OCI-M2 (cell line): Measurements from ENCODE around the gene GOSR1.
"Not testable (repeated sequence)": the region's sequence is repeated elsewhere in the genome, so short reads cannot be mapped to it uniquely, and the experiment has no call there.

Source experiments
- DNase-seq: peaks from one replicate; lab custom pipeline; 2025; ENCODE audit not compliant: unreplicated experiment; lab: John Stamatoyannopoulos, UW

Gene GOSR1

GRCh38 chr17:30560117-30561026 is 83.2 kb downstream of the GOSR1 start:
- not testable (repeated sequence) for DNase-seq

- not testable (repeated sequence) for DNase-seq
Observed at GRCh38 chr17:30561766-30562165, 84.6 kb downstream of the GOSR1 start.

DNA sequence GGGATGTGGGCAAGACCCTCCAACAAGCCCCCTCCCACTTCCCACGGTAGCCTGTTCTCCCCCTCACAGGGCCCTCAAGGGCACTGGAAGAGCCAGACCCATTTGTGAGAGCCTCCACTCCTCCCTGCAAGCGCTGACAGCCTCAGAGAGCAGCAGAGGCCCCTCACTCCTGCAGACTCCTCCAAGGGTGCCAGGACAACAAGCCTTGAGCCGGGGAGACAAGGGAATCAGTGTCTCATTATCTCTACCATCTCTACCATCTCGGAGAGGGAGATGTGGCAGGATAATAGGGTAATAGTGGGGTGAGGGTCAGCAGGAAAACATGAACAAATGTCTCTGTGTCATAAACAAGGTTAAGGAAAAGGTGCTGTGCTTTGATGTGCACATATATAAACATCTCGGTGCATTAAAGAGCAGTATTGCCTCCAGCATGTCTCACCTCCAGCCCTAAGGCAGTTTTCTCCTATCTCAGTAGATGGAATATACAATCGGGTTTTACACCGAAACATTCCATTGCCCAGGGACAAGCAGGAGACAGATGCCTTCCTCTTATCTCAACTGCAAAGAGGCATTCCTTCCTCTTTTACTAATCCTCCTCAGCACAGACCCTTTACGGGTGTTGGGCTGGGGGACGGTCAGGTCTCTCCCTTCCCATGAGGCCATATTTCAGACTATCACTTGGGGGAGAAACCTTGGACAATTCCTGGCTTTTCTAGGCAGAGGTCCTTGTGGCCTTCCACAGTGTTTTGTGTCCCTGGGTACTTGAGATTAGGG is 86.1 kb downstream of the GOSR1 start:
- DNase-seq = peak; percentile 13

GRCh38 chr17:30563905-30564390 is 86.7 kb downstream of the GOSR1 start:
- not testable (repeated sequence) for DNase-seq

DNA sequence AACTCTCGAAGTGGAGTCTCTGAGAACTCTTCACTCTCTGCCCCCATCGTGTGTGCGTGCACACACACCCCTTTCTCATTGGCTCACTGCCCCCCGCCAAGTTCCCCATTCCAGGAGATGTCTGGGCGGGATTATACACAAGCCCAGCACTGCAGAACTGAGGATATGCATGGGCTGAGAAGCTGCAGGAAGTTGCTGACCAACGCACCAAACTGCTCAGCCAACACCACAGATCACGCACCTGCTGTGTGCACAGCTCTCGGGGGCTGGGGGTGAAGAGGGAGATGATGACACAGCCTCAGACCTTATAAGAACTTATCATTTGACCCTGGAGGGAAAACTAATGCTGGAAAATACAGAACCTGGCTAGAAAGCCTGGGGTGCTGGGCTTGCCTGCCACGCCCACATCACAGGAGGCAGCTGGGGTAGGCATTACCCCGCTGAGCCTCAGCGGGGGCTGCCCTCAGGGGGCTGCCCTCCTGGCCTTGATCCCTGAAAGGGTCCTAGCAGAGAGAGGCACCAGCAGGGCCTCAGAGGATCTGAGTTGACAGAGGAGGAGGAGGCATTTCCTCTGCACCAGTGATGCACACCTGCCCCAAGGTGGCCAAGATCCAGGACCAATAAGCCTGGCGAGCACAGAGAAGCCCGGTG is 87.3 kb downstream of the GOSR1 start:
- not testable (repeated sequence) for DNase-seq

DNA sequence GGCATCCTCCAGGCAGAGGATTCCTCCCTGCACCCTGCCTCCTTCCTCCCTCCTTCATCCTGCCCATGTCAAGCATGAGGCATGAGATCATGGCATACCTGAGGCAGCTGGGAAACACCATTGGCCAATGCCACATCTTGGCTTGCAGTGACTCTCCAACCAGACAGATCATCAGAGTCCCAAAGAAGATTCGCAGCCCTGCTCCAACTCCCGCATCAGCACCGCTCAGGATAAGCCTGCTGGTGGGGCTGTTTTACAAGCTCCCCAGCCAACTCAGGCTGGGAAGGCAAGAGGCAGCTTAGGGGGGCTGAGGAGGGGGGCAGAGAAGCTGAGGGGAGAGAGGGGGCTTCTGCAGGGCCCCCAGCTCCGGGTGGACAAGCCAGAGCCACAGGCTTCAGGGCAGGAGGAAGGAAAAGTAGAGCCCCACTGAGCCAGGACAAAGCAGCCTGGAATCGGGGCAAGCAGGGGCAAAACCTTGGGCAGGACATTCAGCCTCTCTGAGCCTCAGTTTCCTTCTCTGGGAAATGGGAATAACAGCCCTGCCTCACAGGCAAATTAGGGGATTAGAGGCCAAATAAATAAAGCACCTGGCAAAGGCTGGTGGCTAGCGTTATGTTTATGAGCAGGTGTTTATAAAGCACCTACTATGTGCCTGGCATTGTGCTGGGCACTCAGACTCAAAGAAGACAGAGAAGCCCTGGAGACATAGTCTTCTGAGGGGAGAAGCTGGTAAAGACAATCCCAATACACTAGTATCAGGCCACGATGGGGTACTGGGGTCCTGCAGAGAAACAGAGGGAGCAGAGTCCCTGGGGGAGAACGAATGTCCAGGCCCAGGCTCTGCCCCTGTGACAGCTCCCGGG is 88.1 kb downstream of the GOSR1 start:
- DNase-seq = no peak

- DNase-seq = not testable (repeated sequence)
Observed at GRCh38 chr17:30566104-30566503, 88.9 kb downstream of the GOSR1 start.

DNA sequence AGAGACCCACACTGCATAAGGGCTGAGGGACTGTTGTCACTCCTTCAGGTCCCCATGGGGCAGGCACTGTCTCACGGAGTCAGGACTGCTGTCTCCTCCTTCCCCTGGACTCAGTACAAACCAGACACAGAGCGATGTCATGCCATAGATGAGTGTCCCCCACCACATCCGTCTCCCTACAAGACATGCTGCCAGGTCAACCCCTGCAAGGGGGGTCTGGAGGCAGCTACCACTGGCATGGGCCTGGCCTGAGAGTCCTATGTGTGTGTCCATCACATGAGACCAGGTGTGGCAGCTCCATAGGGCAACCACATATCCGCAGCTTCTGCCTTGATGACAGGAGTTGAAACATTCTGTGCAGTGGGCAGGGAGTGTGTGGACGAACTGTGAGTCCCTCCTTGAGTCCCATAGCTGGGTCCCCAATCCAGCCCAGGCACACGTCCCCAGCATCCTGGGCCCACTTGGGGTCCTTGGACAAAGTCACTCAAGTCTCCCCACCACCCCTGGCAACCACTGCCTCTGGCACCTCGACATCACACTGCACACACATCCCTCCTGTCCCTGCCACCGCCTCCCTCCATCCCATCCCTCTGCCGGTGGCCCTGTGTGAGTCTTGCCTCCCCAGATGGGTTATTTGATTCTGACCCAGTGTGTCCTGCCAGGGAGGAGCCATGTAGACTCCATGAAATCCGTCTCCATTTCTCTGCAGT is 89.5 kb downstream of the GOSR1 start:
- DNase-seq = not testable (repeated sequence)

DNA sequence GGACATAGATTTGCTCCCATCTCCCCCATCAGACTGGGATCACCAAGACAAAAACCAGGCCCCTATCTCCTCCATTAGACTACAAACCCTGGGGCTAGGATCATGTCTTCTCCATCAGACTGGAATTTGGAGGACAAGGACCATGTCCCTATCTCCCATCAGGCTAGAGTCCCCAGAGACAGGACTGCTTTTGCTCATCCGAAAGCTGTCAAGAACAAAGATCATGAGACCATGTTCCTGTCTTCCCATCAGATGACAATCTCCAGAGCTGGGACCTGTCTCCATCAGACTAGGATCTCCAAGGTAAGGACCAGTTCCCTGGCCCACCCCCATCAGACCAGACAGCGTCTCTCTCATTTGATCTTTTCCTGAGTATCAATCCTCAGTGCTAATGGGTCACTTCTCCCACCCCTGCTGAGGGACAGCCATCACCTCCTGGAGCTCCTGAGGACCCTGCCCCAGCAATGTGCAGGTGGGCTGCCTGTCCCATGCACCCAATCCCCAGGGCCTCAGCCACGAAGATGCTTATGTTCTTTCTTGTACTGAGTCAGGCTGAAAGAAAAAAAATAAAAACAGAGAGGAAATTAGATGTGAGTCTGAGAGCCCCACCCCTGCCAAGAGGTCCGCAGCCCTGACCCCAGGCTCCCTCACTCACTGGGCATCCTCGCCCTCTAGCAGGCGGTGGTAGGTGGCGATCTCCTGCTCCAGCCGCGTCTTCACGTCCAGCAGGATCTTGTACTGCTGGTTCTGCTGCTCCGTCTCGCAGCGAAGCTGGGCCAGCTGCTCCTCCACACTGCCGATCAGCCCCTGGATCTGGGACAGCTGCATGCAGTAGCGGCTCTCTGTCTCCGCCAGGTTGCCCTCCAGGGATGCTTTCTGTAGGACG is 90.3 kb downstream of the GOSR1 start:
- DNase-seq = no peak

DNA sequence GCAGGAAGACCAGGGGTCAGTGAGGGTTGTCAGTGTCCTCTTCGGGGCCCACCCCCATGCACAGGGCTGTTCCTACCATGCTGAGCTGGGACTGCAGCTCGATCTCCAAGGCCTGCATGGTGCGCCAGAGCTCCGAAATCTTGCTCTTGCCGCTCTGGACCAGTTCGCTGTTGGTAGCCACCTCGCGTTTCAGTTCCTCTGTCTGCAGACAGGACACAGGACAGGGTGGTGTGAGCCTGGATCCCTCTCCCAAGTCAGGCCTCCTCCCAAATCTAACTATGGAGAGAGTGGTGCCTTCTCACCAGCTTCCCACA is 90.9 kb downstream of the GOSR1 start:
- no peak for DNase-seq

- not testable (repeated sequence) for DNase-seq
Observed at GRCh38 chr17:30569531-30570175, 92.4 kb downstream of the GOSR1 start.

- no peak for DNase-seq
Observed at GRCh38 chr17:30570191-30570590, 93.0 kb downstream of the GOSR1 start.

GRCh38 chr17:30570596-30571265 is 93.5 kb downstream of the GOSR1 start:
- no peak for DNase-seq

GRCh38 chr17:30571404-30571803 is 94.2 kb downstream of the GOSR1 start:
- DNase-seq = not testable (repeated sequence)

DNA sequence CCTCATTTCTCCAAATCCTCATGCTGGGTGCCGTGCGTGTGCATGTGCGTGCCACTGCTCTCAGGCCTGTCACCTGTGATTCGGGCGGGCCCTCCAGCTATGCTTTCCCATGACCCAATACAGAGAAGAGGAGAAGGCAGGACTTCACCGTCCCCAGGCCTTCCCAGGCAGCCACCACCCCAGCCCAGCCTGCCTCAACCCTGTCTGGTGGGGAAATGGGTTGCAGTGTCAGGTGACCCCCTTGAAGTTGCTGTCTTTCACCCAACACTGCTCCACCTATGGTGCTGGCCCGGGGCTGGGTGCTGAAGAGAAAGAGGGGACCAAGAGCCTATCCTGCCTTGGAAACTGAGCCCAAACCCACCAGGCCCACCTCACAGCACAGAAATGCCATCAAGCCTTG is 94.7 kb downstream of the GOSR1 start:
- no peak for DNase-seq

- not testable (repeated sequence) for DNase-seq
Observed at GRCh38 chr17:30572651-30573554, 95.7 kb downstream of the GOSR1 start.
